Urothelium cell line (cell line): ENCODE results near the gene PTGES.
"Not testable (repeated sequence)": the region's sequence is repeated elsewhere in the genome, so short reads cannot be mapped to it uniquely, and the experiment has no call there.

ENCODE experiments used
- DNase-seq: peaks from one replicate; pipeline ENCODE4 v3.0.0; 2011; ENCODE audit warnings: low spot score, mixed read lengths
- FAIRE-seq: peaks from 2 replicates; lab custom pipeline; 2011; peaks lifted over from hg19 to GRCh38; lab: Jason Lieb, UNC

PTGES gene

GRCh38 chr9:129752900-129753729 lies at the start of gene PTGES:
PTGES (minus strand) TSS chr9:129753042; CDS start chr9:129753012, 30 bp downstream.
- FAIRE-seq (no peak), DNase-seq (peak; percentile 76)

- DNase-seq, result no peak
- FAIRE-seq, result no peak
Measured at GRCh38 chr9:129801504-129801903, 48.7 kb upstream of the PTGES start.

GRCh38 chr9:129798973-129799372 lies 46.1 kb upstream of the PTGES start:
- DNase-seq (no peak), FAIRE-seq (no peak)

- not testable (repeated sequence) for FAIRE-seq, DNase-seq
Measured at GRCh38 chr9:129796029-129796428, 43.2 kb upstream of the PTGES start.

GRCh38 chr9:129794549-129794948 lies 41.7 kb upstream of the PTGES start:
- no peak for FAIRE-seq
- DNase-seq, result no peak

GRCh38 chr9:129786481-129786880 lies 33.6 kb upstream of the PTGES start:
- FAIRE-seq (no peak), DNase-seq (no peak)

GRCh38 chr9:129785866-129786265 lies 33.0 kb upstream of the PTGES start:
- DNase-seq (no peak), FAIRE-seq (no peak)

GRCh38 chr9:129784970-129785369 lies 32.1 kb upstream of the PTGES start:
- not testable (repeated sequence) for FAIRE-seq

GRCh38 chr9:129783516-129784361 lies 30.9 kb upstream of the PTGES start:
- no peak for FAIRE-seq
- DNase-seq, result peak; percentile 79

More at GRCh38 chr9:129784970-129785369, 32.1 kb upstream of the PTGES start:
- not testable (repeated sequence) for DNase-seq

- FAIRE-seq (no peak), DNase-seq (no peak)
Measured at GRCh38 chr9:129781981-129782380, 29.1 kb upstream of the PTGES start.

GRCh38 chr9:129781131-129781530 lies 28.3 kb upstream of the PTGES start:
- no peak for FAIRE-seq
- no peak for DNase-seq

GRCh38 chr9:129779560-129780190 lies 26.8 kb upstream of the PTGES start:
- no peak for FAIRE-seq
- DNase-seq, result no peak

- DNase-seq (no peak), FAIRE-seq (no peak)
Measured at GRCh38 chr9:129778469-129778868, 25.6 kb upstream of the PTGES start.

- DNase-seq (no peak), FAIRE-seq (no peak)
Measured at GRCh38 chr9:129777769-129778130, 24.9 kb upstream of the PTGES start.

- FAIRE-seq, result no peak
- DNase-seq, result peak; percentile 97
Measured at GRCh38 chr9:129776938-129777768, 24.3 kb upstream of the PTGES start.

GRCh38 chr9:129776566-129776937 lies 23.7 kb upstream of the PTGES start:
- DNase-seq (no peak), FAIRE-seq (no peak)

GRCh38 chr9:129776096-129776495 lies 23.3 kb upstream of the PTGES start:
- DNase-seq, FAIRE-seq: not testable (repeated sequence)

- DNase-seq (no peak), FAIRE-seq (no peak)
Measured at GRCh38 chr9:129775448-129775798, 22.6 kb upstream of the PTGES start.

- FAIRE-seq (no peak), DNase-seq (no peak)
Measured at GRCh38 chr9:129774791-129775447, 22.1 kb upstream of the PTGES start.
